GM23338 (cell line): ENCODE results near the gene CYP4F3. TPM values are rescaled to one million over a fixed set of nuclear protein-coding genes. Genes with fewer than 3 reads are reported as not detected.

Experiments
- ATAC-seq: fragments of 200-7000 bp; cut with Tn5 transposase; 3 replicates; pipeline ENCODE4 v1.9.1; 2020
- DNase-seq: peaks from one replicate; pipeline ENCODE4 v3.0.0-alpha.2; 2015; ENCODE audit warnings: low spot score
- H2AFZ ChIP-seq: fragments of 200-600 bp; sonication (generic); 2 replicates; pipeline ENCODE4 v1.8.0; 2016; ENCODE audit warnings: antibody characterized with exemption, mild to moderate bottlenecking, moderate library complexity
- H3F3A ChIP-seq: fragments of 200-600 bp; sonication (generic); replicated peaks from 2 replicates; pipeline ENCODE4 v1.8.0; 2017; ENCODE audit warnings: antibody characterized with exemption, mixed run types, low read depth
- H3K27ac ChIP-seq: fragments of 200-600 bp; sonication (generic); 2 replicates; pipeline ENCODE4 v1.6.1; 2016; ENCODE audit warnings: low read depth
- H3K27me3 ChIP-seq: fragments of 200-600 bp; sonication (generic); 2 replicates; pipeline ENCODE4 v1.8.0; 2016; ENCODE audit warnings: mild to moderate bottlenecking, mixed run types, moderate library complexity; ENCODE audit not compliant: insufficient read depth
- H3K36me3 ChIP-seq: fragments of 200-600 bp; sonication (generic); 2 replicates; pipeline ENCODE4 v1.8.0; 2016; ENCODE audit warnings: mild to moderate bottlenecking; ENCODE audit not compliant: insufficient read depth
- H3K4me1 ChIP-seq: fragments of 200-600 bp; sonication (generic); 2 replicates; pipeline ENCODE4 v1.8.0; 2016; ENCODE audit warnings: mild to moderate bottlenecking, moderate library complexity; ENCODE audit not compliant: insufficient read depth
- H3K4me2 ChIP-seq: fragments of 200-600 bp; sonication (generic); 2 replicates; pipeline ENCODE4 v1.7.1; 2017; ENCODE audit warnings: mixed run types
- H3K4me3 ChIP-seq: fragments of 200-600 bp; sonication (generic); 2 replicates; pipeline ENCODE4 v1.6.1; 2016; ENCODE audit warnings: mixed run types
- H3K79me2 ChIP-seq: fragments of 200-600 bp; sonication (generic); replicated peaks from 2 replicates; pipeline ENCODE4 v1.8.0; 2017; ENCODE audit warnings: mild to moderate bottlenecking; ENCODE audit not compliant: insufficient read depth
- H3K9me2 ChIP-seq: fragments of 200-600 bp; sonication (generic); 2 replicates; pipeline ENCODE4 v1.8.0; 2017; ENCODE audit not compliant: insufficient read depth
- H4K20me1 ChIP-seq: fragments of 200-600 bp; sonication (generic); replicated peaks from 2 replicates; pipeline ENCODE4 v1.8.0; 2017; ENCODE audit warnings: mild to moderate bottlenecking; ENCODE audit not compliant: insufficient read depth
- H3K27ac Mint-ChIP-seq: 2 replicates; pipeline ENCODE4 v1.8.0; 2020; ENCODE audit warnings: inconsistent platforms, mild to moderate bottlenecking, moderate library complexity, mixed read lengths
- H3K27me3 Mint-ChIP-seq: 3 replicates; pipeline ENCODE4 v1.8.0; 2022; ENCODE audit warnings: low read depth, mild to moderate bottlenecking, moderate library complexity, mixed read lengths, inconsistent platforms; ENCODE audit not compliant: insufficient read depth, poor library complexity
- H3K36me3 Mint-ChIP-seq: 3 replicates; pipeline ENCODE4 v1.8.0; 2021; ENCODE audit warnings: low read depth, mild to moderate bottlenecking, inconsistent platforms, moderate library complexity, mixed read lengths
- H3K4me1 Mint-ChIP-seq: 3 replicates; pipeline ENCODE4 v1.8.0; 2020; ENCODE audit warnings: mild to moderate bottlenecking, inconsistent platforms, mixed read lengths
- H3K4me3 Mint-ChIP-seq: 3 replicates; pipeline ENCODE4 v1.8.0; 2021; ENCODE audit warnings: moderate library complexity, mild to moderate bottlenecking, inconsistent platforms, mixed read lengths
- H3K9me3 Mint-ChIP-seq: 3 replicates; pipeline ENCODE4 v1.8.0; 2020; ENCODE audit warnings: moderate library complexity, mild to moderate bottlenecking, inconsistent platforms, mixed read lengths
- CREB1 ChIP-seq: fragments of 250-450 bp; sonication (Bioruptor Pico); IDR thresholded peaks from 2 replicates; pipeline ENCODE4 v1.5.0; 2020; ENCODE audit warnings: low read depth, mild to moderate bottlenecking, moderate library complexity
- CTCF ChIP-seq, 2 experiments: fragments of 200-600 bp in 1 of 2; sonication (generic) in 1 of 2; conservative IDR thresholded peaks; 2 replicates each; pipeline versions ENCODE4 v1.5.1 to v1.6.1; 2016 to 2017; ENCODE audit warnings: antibody characterized with exemption in 2 of 2, low read depth in 2 of 2, mild to moderate bottlenecking in 2 of 2, moderate library complexity in 1 of 2
- ETS1 ChIP-seq: IDR thresholded peaks from 2 replicates; pipeline ENCODE4 v1.6.1; 2016; ENCODE audit warnings: antibody characterized with exemption
- EZH2 ChIP-seq: fragments of 200-600 bp; sonication (generic); IDR thresholded peaks from one replicate; pipeline ENCODE4 v1.8.0; 2017; ENCODE audit warnings: antibody characterized with exemption, mild to moderate bottlenecking, low read depth; ENCODE audit not compliant: unreplicated experiment
- EZH2phosphoT487 ChIP-seq: fragments of 200-600 bp; sonication (generic); IDR thresholded peaks from one replicate; pipeline ENCODE4 v1.8.1; 2018; ENCODE audit warnings: antibody characterized with exemption; ENCODE audit not compliant: unreplicated experiment
- JUNB ChIP-seq: IDR thresholded peaks from one replicate; pipeline ENCODE4 v1.6.1; 2016; ENCODE audit warnings: antibody characterized with exemption; ENCODE audit not compliant: unreplicated experiment
- NANOG ChIP-seq: IDR thresholded peaks from 2 replicates; pipeline ENCODE4 v1.6.1; 2016; ENCODE audit warnings: antibody characterized with exemption, borderline replicate concordance
- POLR2AphosphoS5 ChIP-seq: IDR thresholded peaks from 2 replicates; pipeline ENCODE4 v1.6.1; 2016; ENCODE audit warnings: antibody characterized with exemption, low read depth
- REST ChIP-seq: IDR thresholded peaks from one replicate; pipeline ENCODE4 v1.6.1; 2018; ENCODE audit warnings: antibody characterized with exemption; ENCODE audit not compliant: unreplicated experiment
- STAT1 ChIP-seq: IDR thresholded peaks from one replicate; pipeline ENCODE4 v1.6.1; 2016; ENCODE audit warnings: antibody characterized with exemption; ENCODE audit not compliant: unreplicated experiment
- ZNF114 ChIP-seq: fragments of 250-450 bp; sonication (Bioruptor Pico); IDR thresholded peaks from 2 replicates; pipeline ENCODE4 v1.5.0; 2020; ENCODE audit warnings: mild to moderate bottlenecking, moderate library complexity
- ZNF462 ChIP-seq: fragments of 250-450 bp; sonication (Bioruptor Pico); IDR thresholded peaks from 2 replicates; pipeline ENCODE4 v1.5.0; 2020; ENCODE audit warnings: mild to moderate bottlenecking, moderate library complexity
- polyA plus RNA-seq: library from polyadenylated mRNA; unstranded; fragments of >200 nt; fragmentation: Nextera tagmentation; extraction: Ambion mirVana; gene quantifications from 2 replicates; pipeline ENCODE4 v1.2.1, GENCODE V29; 2016
- total RNA-seq: library from RNA; depleted of rRNA; stranded (reverse); fragments of >200 nt; shearing (Covaris generic); gene quantifications from 2 replicates; pipeline ENCODE4 v1.2.3, GENCODE V29; 2014

CYP4F3 gene
- total and polyA plus RNA-seq, 2 experiments from 2014 or later = not detected

- no peak overlapping the region for H3K27ac Mint-ChIP-seq
- no peaks in the 10 kb centered on the region for H3K4me1 Mint-ChIP-seq
- peaks cover 5% of the 10 kb centered on the region for H3K27me3 Mint-ChIP-seq
- DNase-seq = no peak
- H3K4me3 Mint-ChIP-seq = no peak overlapping the region
- Histone ChIP-seq H3K27ac (no peak overlapping the region), H3K27me3 (no peaks in the 10 kb centered on the region), H3K36me3 (no peaks in the 10 kb centered on the region; the same call in 1 of the 2 replicates), H2AFZ (no peak overlapping the region), H4K20me1 (no peaks in the 10 kb centered on the region), H3F3A (no peaks in the 10 kb centered on the region), H3K4me1 (no peaks in the 10 kb centered on the region), H3K79me2 (no peaks in the 10 kb centered on the region), H3K9me2 (no peaks in the 10 kb centered on the region), H3K4me2 (no peak overlapping the region), H3K4me3 (no peak overlapping the region)
- ATAC-seq = no peak
- TF ChIP-seq CTCF (conservative IDR thresholded peaks at IDR 0.05; ENCODE audit: low read depth in 2 of 2) = no peak
- TF ChIP-seq ZNF114 (CRISPR knock-in tag) = no peak
- TF ChIP-seq EZH2 = no peak
- no peak for TF ChIP-seq POLR2AphosphoS5
- no peak for TF ChIP-seq CREB1 (CRISPR knock-in tag)
- TF ChIP-seq JUNB = no peak
- TF ChIP-seq EZH2phosphoT487 = no peak
- TF ChIP-seq STAT1 = no peak
- no peak for TF ChIP-seq NANOG
- TF ChIP-seq ETS1 = no peak
- no peak for TF ChIP-seq REST
- TF ChIP-seq ZNF462 (CRISPR knock-in tag) = no peak
- H3K9me3 Mint-ChIP-seq = peaks cover 92% of the 10 kb centered on the region
- H3K36me3 Mint-ChIP-seq = peaks cover 24% of the 10 kb centered on the region
Measured at GRCh38 chr19:15635016-15635805, 5.5 kb upstream of the CYP4F3 start.
